HepG2 (cell line): ENCODE measurements around the gene GRID1. TPM values are rescaled to one million over a fixed set of nuclear protein-coding genes. Genes with fewer than 3 reads are reported as not detected.

ENCODE experiments used
- ATAC-seq: fragments of 200-7000 bp; cut with Tn5 transposase; 3 replicates; pipeline ENCODE4 v1.9.1; 2020; ENCODE audit warnings: mild to moderate bottlenecking, moderate library complexity
- BruUV-seq: library from RNA; stranded (reverse); fragments of 400-500 nt; replicated peaks from 2 replicates; lab custom pipeline; 2021; lab: Mats Ljungman, UMichigan
- CTCF ChIA-PET: fragments of 300-600 bp; formaldehyde crosslinking; extraction: SDS; loops from one replicate; lab custom pipeline; 2021; ENCODE audit warnings: low total read pairs, inconsistent platforms, low intra/inter-chr PET ratio; lab: Yijun Ruan, JAX
- POLR2A ChIA-PET: fragments of 350-600 bp; sonication (Branson Sonifier 250); formaldehyde crosslinking; loops from one replicate; lab custom pipeline; 2020; ENCODE audit warnings: antibody characterized with exemption, inconsistent platforms; lab: Yijun Ruan, JAX
- DNase-seq: peaks from one replicate; pipeline ENCODE4 v3.0.0-alpha.2; 2015; ENCODE audit warnings: low spot score
- FAIRE-seq: peaks from 3 replicates; lab custom pipeline; 2011; peaks lifted over from hg19 to GRCh38; lab: Jason Lieb, UNC
- H2AFZ ChIP-seq: one replicate; pipeline ENCODE4 v1.6.1; 2011; ENCODE audit warnings: low read length, inconsistent platforms
- H3K27ac ChIP-seq: fragments of 300-600 bp; 3 replicates; pipeline ENCODE4 v1.8.0; 2011; ENCODE audit warnings: mixed run types, mild to moderate bottlenecking, mixed read lengths, low read length, inconsistent platforms; ENCODE audit not compliant: insufficient read depth; ENCODE audit errors: extremely low read length
- H3K27me3 ChIP-seq, 2 experiments: fragments of 200-600 bp in 1 of 2; 2 replicates in 1 of 2; 3 replicates in 1 of 2; pipeline versions ENCODE4 v1.6.0 to v1.8.0; 2011; ENCODE audit warnings: low read length in 2 of 2, mild to moderate bottlenecking in 2 of 2, moderate library complexity in 2 of 2, inconsistent platforms in 1 of 2; ENCODE audit not compliant: insufficient read depth in 2 of 2, control insufficient read depth in 1 of 2
- H3K36me3 ChIP-seq, 2 experiments: fragments of 200-600 bp in 1 of 2; replicated peaks in 1 of 2; 2 replicates in 1 of 2; 3 replicates in 1 of 2; pipeline versions ENCODE4 v1.5.1 to v1.8.0; 2011; ENCODE audit warnings: low read length in 2 of 2, inconsistent platforms in 1 of 2; ENCODE audit not compliant: insufficient read depth in 2 of 2, control insufficient read depth in 1 of 2
- H3K4me1 ChIP-seq: 2 replicates; pipeline ENCODE4 v1.5.1; 2012; ENCODE audit warnings: low read length, inconsistent platforms; ENCODE audit not compliant: insufficient read depth
- H3K4me2 ChIP-seq: 2 replicates; pipeline ENCODE4 v1.6.0; 2011; ENCODE audit warnings: low read depth, low read length, inconsistent platforms
- H3K4me3 ChIP-seq, 3 experiments: fragments of 200-600 bp in 1 of 3; sonication (generic), shearing (Covaris generic) in 1 of 3; replicated peaks in 1 of 3; 2 replicates each; pipeline ENCODE4 v1.5.1; 2011 to 2016; ENCODE audit warnings: low read length in 3 of 3, inconsistent platforms in 2 of 3, low read depth in 2 of 3, mild to moderate bottlenecking in 2 of 3, control low read depth in 1 of 3, mixed read lengths in 1 of 3; ENCODE audit not compliant: insufficient read depth in 1 of 3
- H3K79me2 ChIP-seq: one replicate; pipeline ENCODE4 v1.6.1; 2011; ENCODE audit warnings: low read length, inconsistent platforms; ENCODE audit not compliant: insufficient read depth
- H3K9ac ChIP-seq: 2 replicates; pipeline ENCODE4 v1.6.0; 2011; ENCODE audit warnings: mild to moderate bottlenecking, low read depth, low read length, inconsistent platforms; ENCODE audit not compliant: insufficient read depth
- H3K9me3 ChIP-seq: 2 replicates; pipeline ENCODE4 v1.5.1; 2012; ENCODE audit warnings: mild to moderate bottlenecking, low read length
- H4K20me1 ChIP-seq: 2 replicates; pipeline ENCODE4 v1.6.0; 2011; ENCODE audit warnings: inconsistent platforms, mild to moderate bottlenecking, low read length, moderate library complexity; ENCODE audit not compliant: insufficient read depth
- FOSL2 ChIP-seq: sonication (generic); formaldehyde crosslinking; IDR thresholded peaks from 2 replicates; pipeline ENCODE4 v1.4.0; 2020; ENCODE audit warnings: missing genetic modification reagents
- HOXA3 ChIP-seq: sonication (generic); formaldehyde crosslinking; IDR thresholded peaks from 2 replicates; pipeline ENCODE4 v1.5.0; 2020; ENCODE audit warnings: missing genetic modification reagents
- IRX3 ChIP-seq: sonication (generic); formaldehyde crosslinking; IDR thresholded peaks from 2 replicates; pipeline ENCODE4 v1.8.1; 2023; ENCODE audit warnings: mild to moderate bottlenecking, low read depth, missing genetic modification reagents, borderline replicate concordance
- SIX4 ChIP-seq: sonication (generic); formaldehyde crosslinking; IDR thresholded peaks from 2 replicates; pipeline ENCODE4 v1.4.0; 2020; ENCODE audit warnings: missing genetic modification reagents
- SPEN ChIP-seq: sonication (generic); formaldehyde crosslinking; IDR thresholded peaks from 2 replicates; pipeline ENCODE4 v1.5.1; 2020; ENCODE audit warnings: low read depth, mild to moderate bottlenecking, missing genetic modification reagents
- ZNF572 ChIP-seq: sonication (generic); formaldehyde crosslinking; IDR thresholded peaks from 2 replicates; pipeline ENCODE4 v1.5.1; 2020; ENCODE audit warnings: mild to moderate bottlenecking, missing genetic modification reagents
- ZNF839 ChIP-seq: sonication (generic); formaldehyde crosslinking; IDR thresholded peaks from 2 replicates; pipeline ENCODE4 v1.4.0; 2020; ENCODE audit warnings: missing genetic modification reagents, mild to moderate bottlenecking, borderline replicate concordance
- WGBS: methylation state at CpG from one replicate; pipeline ENCODE4 v1.1.6; 2017; ENCODE audit warnings: low lambda C conversion rate; 5-methylcytosine and 5-hydroxymethylcytosine counted together
- in situ Hi-C: cut with HindIII; loops from 2 replicates; pipeline ENCODE4 v1.10.0; 2017; ENCODE audit warnings: low pct_unique_long_range_greater_than_20kb; ENCODE audit not compliant: extremely low pct_ligation_motif_present
- intact Hi-C: fragments of 100-400 bp; cut with micrococcal nuclease; formaldehyde crosslinking; loops from one replicate; pipeline ENCODE4 v1.10.0; 2022; ENCODE audit not compliant: unreplicated experiment
- polyA plus RNA-seq, 8 experiments: library from polyadenylated mRNA; depleted of rRNA in 3 of 8; stranded (reverse) in 7 of 8; unstranded in 1 of 8; fragments of >200 nt; fragmentation: Illumina TruSeq in 4 of 8; extraction: Trizol in 4 of 8; gene quantifications; 2 replicates each; pipeline versions ENCODE4 v1.2.1 to v1.2.3, GENCODE V29; 2011 to 2016; ENCODE audit warnings: low read depth in 4 of 8, missing spikeins in 1 of 8, mixed read lengths in 1 of 8; ENCODE audit not compliant: insufficient read depth in 1 of 8
- total RNA-seq, 5 experiments: library from RNA; depleted of rRNA; stranded (reverse); fragments of >200 nt; fragmentation: Illumina TruSeq; extraction: Trizol; gene quantifications; 2 replicates each; pipeline ENCODE4 v1.2.3, GENCODE V29; 2016; ENCODE audit warnings: low read depth in 1 of 5
- TF ChIP-seq, protein P1 (sequence below): IDR thresholded peaks from 2 replicates; pipeline ENCODE4 v1.6.1; 2016; ENCODE audit warnings: low read depth, missing genetic modification reagents, missing compliant biosample characterization

The GRID1 gene
- total and polyA plus RNA-seq, 2 of the 13 experiments (the other 11 are each of a cell fraction or from before 2014, with no cell fraction given), result 0.05 TPM; not detected in 1

DNA sequence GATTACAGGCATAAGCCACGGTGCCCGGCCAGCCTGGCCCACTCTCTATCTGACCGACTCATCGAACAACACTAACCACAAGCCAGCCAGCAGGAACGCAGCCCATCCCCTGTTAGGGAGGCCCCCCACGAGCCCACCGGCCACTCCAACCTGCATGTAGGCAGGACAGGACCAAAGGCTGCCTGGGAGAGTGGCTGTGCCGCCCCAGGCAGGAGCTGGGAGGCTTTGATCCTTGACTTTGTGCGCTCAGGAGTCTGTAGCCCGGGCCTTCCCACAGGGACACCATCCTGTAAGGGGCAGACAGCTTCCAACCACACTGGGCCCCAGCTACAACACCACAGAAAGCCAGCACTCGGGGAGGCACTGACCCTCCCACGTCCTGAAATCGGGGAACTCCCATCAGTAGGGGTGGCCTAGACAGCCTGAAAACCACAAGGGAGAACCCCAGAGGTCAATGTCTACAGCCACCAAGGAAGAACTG lies 29.4 kb downstream of the GRID1 start:
- Histone ChIP-seq H3K79me2 (no peaks in the 10 kb centered on the region), H3K4me3 (no peak overlapping the region), H3K4me1 (no peaks in the 10 kb centered on the region), H4K20me1 (no peaks in the 10 kb centered on the region), H3K27me3 (peaks cover 4 to 45% of the 10 kb centered on the region in 2 experiments; a peak in 4 of 5 replicates), H3K9me3 (no peaks in the 10 kb centered on the region), H3K27ac (no peak overlapping the region), H3K4me2 (no peak overlapping the region), H2AFZ (no peak overlapping the region)
- in situ Hi-C loops (no loop called here), intact Hi-C loops (no loop called here)
- ChIA-PET POLR2A (no interaction called here), CTCF (no interaction called here)
- 21% methylated on average over 6 of the region's 13 CpGs for WGBS
- ATAC-seq (no peak), DNase-seq (no peak)
- BruUV-seq, result no TSS peak
- TF ChIP-seq HOXA3 (CRISPR knock-in tag), result no peak
- TF ChIP-seq ZNF572 (CRISPR knock-in tag), result no peak
- TF ChIP-seq SIX4 (CRISPR knock-in tag), result no peak
- no peak for TF ChIP-seq SPEN
- TF ChIP-seq ZNF839 (CRISPR knock-in tag), result no peak
- TF ChIP-seq FOSL2 (CRISPR knock-in tag), result no peak
- no peak for TF ChIP-seq IRX3
- TF ChIP-seq, protein P1, sequence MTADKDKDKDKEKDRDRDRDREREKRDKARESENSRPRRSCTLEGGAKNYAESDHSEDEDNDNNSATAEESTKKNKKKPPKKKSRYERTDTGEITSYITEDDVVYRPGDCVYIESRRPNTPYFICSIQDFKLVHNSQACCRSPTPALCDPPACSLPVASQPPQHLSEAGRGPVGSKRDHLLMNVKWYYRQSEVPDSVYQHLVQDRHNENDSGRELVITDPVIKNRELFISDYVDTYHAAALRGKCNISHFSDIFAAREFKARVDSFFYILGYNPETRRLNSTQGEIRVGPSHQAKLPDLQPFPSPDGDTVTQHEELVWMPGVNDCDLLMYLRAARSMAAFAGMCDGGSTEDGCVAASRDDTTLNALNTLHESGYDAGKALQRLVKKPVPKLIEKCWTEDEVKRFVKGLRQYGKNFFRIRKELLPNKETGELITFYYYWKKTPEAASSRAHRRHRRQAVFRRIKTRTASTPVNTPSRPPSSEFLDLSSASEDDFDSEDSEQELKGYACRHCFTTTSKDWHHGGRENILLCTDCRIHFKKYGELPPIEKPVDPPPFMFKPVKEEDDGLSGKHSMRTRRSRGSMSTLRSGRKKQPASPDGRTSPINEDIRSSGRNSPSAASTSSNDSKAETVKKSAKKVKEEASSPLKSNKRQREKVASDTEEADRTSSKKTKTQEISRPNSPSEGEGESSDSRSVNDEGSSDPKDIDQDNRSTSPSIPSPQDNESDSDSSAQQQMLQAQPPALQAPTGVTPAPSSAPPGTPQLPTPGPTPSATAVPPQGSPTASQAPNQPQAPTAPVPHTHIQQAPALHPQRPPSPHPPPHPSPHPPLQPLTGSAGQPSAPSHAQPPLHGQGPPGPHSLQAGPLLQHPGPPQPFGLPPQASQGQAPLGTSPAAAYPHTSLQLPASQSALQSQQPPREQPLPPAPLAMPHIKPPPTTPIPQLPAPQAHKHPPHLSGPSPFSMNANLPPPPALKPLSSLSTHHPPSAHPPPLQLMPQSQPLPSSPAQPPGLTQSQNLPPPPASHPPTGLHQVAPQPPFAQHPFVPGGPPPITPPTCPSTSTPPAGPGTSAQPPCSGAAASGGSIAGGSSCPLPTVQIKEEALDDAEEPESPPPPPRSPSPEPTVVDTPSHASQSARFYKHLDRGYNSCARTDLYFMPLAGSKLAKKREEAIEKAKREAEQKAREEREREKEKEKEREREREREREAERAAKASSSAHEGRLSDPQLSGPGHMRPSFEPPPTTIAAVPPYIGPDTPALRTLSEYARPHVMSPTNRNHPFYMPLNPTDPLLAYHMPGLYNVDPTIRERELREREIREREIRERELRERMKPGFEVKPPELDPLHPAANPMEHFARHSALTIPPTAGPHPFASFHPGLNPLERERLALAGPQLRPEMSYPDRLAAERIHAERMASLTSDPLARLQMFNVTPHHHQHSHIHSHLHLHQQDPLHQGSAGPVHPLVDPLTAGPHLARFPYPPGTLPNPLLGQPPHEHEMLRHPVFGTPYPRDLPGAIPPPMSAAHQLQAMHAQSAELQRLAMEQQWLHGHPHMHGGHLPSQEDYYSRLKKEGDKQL (CRISPR knock-in tag), result no peak
- TF ChIP-seq, all 625 proteins: peak for 0
- FAIRE-seq, result no peak
- no peaks in the 10 kb centered on the region for H3K36me3 ChIP-seq
- H3K9ac ChIP-seq, result no peak overlapping the region
